ENCODE results near the gene RASA4B.
A peak's percentile ranks its signal among the peaks of the same experiment; 100 is the strongest.
"Not testable (repeated sequence)": the region's sequence is repeated elsewhere in the genome, so short reads cannot be mapped to it uniquely, and the experiment has no call there.

Gene RASA4B

GRCh38 chr7:102455596-102455995, 62.0 kb downstream of the RASA4B start:
- DNase-seq (ENCODE audit: low read depth), result no peak
- no peak for TF ChIP-seq CTCF (conservative IDR thresholded peaks at IDR 0.05; ENCODE audit: control insufficient read depth, insufficient read depth, low read depth, low read length)
- H3K4me3 ChIP-seq (ENCODE audit: control insufficient read depth, low read depth, low read length), result no peak overlapping the region

GRCh38 chr7:102454932-102455331, 62.6 kb downstream of the RASA4B start:
- not testable (repeated sequence) for DNase-seq (ENCODE audit: low read depth); H3K4me3 ChIP-seq (ENCODE audit: control insufficient read depth, low read depth, low read length)

GRCh38 chr7:102454468-102454867, 63.1 kb downstream of the RASA4B start:
- TF ChIP-seq CTCF (conservative IDR thresholded peaks at IDR 0.05; ENCODE audit: control insufficient read depth, insufficient read depth, low read depth, low read length), result no peak
- DNase-seq (ENCODE audit: low read depth), result no peak
- H3K4me3 ChIP-seq (ENCODE audit: control insufficient read depth, low read depth, low read length), result no peak overlapping the region

- H3K4me3 ChIP-seq (ENCODE audit: control insufficient read depth, low read depth, low read length), result no peak overlapping the region
- no peak for TF ChIP-seq CTCF (conservative IDR thresholded peaks at IDR 0.05; ENCODE audit: control insufficient read depth, insufficient read depth, low read depth, low read length)
- DNase-seq (ENCODE audit: low read depth), result no peak
These were observed 64.3 kb downstream of the RASA4B start for GRCh38 chr7:102453319-102453718.

- no peak for TF ChIP-seq CTCF (conservative IDR thresholded peaks at IDR 0.05; ENCODE audit: control insufficient read depth, insufficient read depth, low read depth, low read length)
- no peak for DNase-seq (ENCODE audit: low read depth)
- H3K4me3 ChIP-seq (ENCODE audit: control insufficient read depth, low read depth, low read length), result no peak overlapping the region
These were observed 65.1 kb downstream of the RASA4B start for GRCh38 chr7:102452451-102452850.

- peak; percentile 35 for DNase-seq (ENCODE audit: low read depth)
- no peak for TF ChIP-seq CTCF (conservative IDR thresholded peaks at IDR 0.05; ENCODE audit: control insufficient read depth, insufficient read depth, low read depth, low read length)
- H3K4me3 ChIP-seq (ENCODE audit: control insufficient read depth, low read depth, low read length), result no peak overlapping the region
These were observed 66.1 kb downstream of the RASA4B start for GRCh38 chr7:102451371-102452054.

GRCh38 chr7:102450242-102450641, 67.3 kb downstream of the RASA4B start:
- peak; percentile 7 for TF ChIP-seq CTCF (conservative IDR thresholded peaks at IDR 0.05; ENCODE audit: control insufficient read depth, insufficient read depth, low read depth, low read length)
- no peak overlapping the region for H3K4me3 ChIP-seq (ENCODE audit: control insufficient read depth, low read depth, low read length)
- DNase-seq (ENCODE audit: low read depth), result no peak

All from fibroblast of mammary gland (primary cell).